Cardiac fibroblast (primary cell): ENCODE results near the gene OR6T1.

Source experiments
- DNase-seq, 2 donors: peaks; one replicate each; pipeline versions ENCODE4 v3.0.0 to v3.0.0-alpha.2; 2010; ENCODE audit warnings: low read depth in 2 of 2
- H3K4me3 ChIP-seq, 2 donors: replicated peaks in 1 of 2; 1 replicate in 1 of 2; 2 replicates in 1 of 2; pipeline ENCODE4 v1.5.1; 2011; ENCODE audit warnings: low read depth in 2 of 2, low read length in 2 of 2, mild to moderate bottlenecking in 2 of 2, moderate library complexity in 1 of 2
- TF ChIP-seq, protein P1 (sequence below): IDR thresholded peaks from one replicate; pipeline ENCODE4 v1.5.1; 2011; ENCODE audit warnings: low read depth, mild to moderate bottlenecking, low read length, inconsistent platforms

Gene OR6T1

DNA sequence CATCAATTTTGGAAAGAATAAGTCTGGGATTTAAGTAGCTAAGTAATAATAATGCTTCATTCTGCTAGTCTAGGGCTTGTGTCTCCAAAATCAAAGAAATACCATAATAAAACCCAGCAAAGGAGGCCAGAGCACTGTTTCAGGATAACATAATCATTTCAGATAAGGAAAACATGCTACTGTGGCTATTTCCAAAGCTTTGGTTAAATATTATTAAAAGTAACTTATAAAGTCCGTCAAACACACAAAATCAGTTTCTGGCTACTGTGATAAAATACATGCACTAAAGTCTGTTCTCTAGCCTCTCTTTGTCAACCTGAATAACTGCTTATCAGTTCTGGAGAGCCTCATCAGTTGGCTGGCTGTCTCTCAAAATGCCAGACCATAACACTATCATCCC, 1.5 kb upstream of the OR6T1 start:
- no peak overlapping the region for H3K4me3 ChIP-seq
- DNase-seq = no peak
- TF ChIP-seq, protein P1, sequence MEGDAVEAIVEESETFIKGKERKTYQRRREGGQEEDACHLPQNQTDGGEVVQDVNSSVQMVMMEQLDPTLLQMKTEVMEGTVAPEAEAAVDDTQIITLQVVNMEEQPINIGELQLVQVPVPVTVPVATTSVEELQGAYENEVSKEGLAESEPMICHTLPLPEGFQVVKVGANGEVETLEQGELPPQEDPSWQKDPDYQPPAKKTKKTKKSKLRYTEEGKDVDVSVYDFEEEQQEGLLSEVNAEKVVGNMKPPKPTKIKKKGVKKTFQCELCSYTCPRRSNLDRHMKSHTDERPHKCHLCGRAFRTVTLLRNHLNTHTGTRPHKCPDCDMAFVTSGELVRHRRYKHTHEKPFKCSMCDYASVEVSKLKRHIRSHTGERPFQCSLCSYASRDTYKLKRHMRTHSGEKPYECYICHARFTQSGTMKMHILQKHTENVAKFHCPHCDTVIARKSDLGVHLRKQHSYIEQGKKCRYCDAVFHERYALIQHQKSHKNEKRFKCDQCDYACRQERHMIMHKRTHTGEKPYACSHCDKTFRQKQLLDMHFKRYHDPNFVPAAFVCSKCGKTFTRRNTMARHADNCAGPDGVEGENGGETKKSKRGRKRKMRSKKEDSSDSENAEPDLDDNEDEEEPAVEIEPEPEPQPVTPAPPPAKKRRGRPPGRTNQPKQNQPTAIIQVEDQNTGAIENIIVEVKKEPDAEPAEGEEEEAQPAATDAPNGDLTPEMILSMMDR = no peak

DNA sequence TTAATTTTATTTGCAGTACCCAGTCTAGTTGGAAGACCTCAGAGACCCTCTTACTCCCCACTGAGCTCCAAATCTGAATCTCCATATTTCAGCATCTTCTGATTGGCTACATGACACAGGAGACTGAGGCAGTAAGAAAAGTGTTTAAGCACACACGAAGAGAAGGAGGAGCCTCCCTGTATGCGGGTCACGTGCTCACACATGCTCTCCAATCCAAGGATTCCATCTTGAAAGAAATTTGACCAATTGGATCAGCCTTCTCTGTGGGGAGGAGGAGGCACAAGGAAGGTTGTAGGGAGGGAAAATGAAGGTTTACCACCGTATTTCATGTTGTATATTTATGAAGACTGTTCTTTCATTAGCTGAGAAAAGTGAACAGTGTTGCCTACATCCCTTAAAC, 1.2 kb downstream of the OR6T1 start:
- DNase-seq = no peak
- TF ChIP-seq, protein P1 = no peak

DNA sequence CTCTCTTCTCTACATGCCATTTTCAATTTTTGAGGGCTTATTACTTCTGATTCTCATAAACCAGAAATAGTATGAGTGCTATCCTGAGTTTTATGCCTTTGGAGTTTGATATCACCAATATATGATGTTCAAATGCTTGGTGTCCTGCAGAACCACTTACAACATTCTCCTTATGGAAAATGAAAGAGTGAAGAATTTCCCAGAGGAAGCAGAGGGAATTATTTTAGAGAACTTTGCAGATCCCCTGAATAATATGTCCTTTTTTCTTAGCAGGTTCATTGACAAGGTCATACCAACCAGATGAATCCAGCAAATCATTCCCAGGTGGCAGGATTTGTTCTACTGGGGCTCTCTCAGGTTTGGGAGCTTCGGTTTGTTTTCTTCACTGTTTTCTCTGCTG, 4.3 kb downstream of the OR6T1 start, which contains the start of gene OR4D5:
Gene OR4D5 (plus strand): TSS at position 301 of the 400 bp plus-strand sequence. CDS start 0 bp downstream, at position 301.
- TF ChIP-seq, protein P1 = no peak
- H3K4me3 ChIP-seq = no peak within 1 kb of the TSS
- DNase-seq = no peak

More for the DNA sequence above, 1.2 kb downstream of the OR6T1 start:
- H3K4me3 ChIP-seq = no peak overlapping the region

DNA sequence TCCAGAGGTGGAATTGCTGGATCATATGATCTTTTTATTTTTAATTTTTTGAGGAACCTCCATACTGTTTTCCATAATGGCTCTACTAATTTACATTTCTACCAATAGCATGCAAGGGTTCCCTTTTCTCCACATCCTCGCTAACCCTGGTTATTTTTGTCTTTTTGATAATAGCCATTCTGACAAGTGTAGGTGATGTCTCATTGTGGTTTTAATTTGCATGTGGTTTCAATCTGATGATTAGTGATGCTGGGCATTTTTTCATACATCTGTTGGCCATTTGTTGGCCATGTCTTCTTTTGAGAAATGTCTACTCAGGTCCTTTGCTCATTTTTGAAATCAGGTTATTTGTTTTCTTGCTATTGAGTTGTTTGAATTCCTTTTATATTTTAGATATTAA, 19.6 kb downstream of the OR6T1 start:
- no peak for DNase-seq

DNA sequence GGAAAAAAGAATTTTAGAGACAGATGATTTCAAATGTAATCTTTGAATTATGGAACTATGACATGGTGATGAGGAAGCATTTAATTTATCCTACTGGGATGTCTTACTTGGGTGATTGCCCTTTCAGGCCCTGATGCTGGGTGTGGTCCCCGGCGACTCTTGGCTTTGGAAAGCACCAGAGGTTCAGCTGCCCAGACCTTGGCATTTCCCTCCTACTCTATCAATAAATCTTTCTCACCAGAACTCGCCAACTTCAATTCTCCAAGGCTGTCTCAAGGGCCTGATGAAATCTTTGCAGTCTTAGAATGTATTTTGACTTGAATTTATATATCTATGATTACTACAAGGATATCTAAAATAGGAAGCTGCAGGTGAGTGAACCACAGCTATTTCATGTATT, 22.7 kb downstream of the OR6T1 start:
- no peak overlapping the region for H3K4me3 ChIP-seq
- TF ChIP-seq, protein P1 = no peak
- no peak for DNase-seq

More for the DNA sequence above, 19.6 kb downstream of the OR6T1 start:
- TF ChIP-seq, protein P1 = no peak
- no peak overlapping the region for H3K4me3 ChIP-seq

DNA sequence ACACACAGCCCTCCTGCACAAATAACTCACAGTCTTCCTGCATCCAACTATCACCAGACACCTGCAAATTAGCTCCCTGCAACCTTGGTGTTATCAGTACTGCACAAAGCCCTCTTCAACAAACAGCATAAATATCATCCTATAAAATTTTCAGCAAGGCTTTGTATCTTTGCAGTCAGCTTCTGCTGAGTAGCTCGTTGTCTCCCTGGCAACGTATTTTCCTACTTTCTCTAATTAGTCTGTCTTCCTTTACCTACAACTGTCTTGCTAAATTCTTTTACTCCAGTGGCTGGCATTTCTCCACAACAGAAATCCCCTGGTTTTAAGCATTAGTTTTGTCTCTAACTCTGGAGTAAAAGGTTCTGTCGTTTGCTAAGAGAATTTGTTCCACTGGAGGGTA, 37.8 kb downstream of the OR6T1 start:
- no peak for DNase-seq
- H3K4me3 ChIP-seq = no peak overlapping the region
- TF ChIP-seq, protein P1 = no peak

DNA sequence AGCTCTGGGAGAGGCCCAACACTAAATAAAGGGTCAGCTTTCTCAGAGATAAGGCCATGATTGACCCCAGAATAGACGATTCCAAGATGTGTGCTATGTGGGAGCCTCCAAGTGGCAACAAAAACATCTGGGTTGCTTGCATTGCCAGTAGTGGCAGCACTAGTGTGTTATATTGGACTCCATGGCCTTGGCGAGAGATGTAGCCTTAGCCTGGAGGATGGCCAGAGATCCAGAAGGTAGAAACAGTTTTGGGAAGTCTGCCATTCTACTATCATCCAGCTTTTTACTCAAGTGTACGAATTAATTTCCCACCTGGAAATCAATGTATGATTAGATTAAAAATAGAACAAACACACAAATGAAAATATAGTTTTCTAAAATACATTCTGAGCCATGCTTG, 38.7 kb downstream of the OR6T1 start:
- TF ChIP-seq, protein P1 = no peak
- DNase-seq = no peak

More for the DNA sequence above, 38.7 kb downstream of the OR6T1 start:
- H3K4me3 ChIP-seq = no peak overlapping the region
